C1 segment of cervical spinal cord (tissue), 14 donors: ENCODE data around the gene SLC35E4.
"Not testable (repeated sequence)": the region's sequence is repeated elsewhere in the genome, so short reads cannot be mapped to it uniquely, and the experiment has no call there.

Experiments
- DNase-seq, 14 donors: peaks; one replicate each; lab custom pipeline; 2025; lab: John Stamatoyannopoulos, UW

Gene SLC35E4

DNA sequence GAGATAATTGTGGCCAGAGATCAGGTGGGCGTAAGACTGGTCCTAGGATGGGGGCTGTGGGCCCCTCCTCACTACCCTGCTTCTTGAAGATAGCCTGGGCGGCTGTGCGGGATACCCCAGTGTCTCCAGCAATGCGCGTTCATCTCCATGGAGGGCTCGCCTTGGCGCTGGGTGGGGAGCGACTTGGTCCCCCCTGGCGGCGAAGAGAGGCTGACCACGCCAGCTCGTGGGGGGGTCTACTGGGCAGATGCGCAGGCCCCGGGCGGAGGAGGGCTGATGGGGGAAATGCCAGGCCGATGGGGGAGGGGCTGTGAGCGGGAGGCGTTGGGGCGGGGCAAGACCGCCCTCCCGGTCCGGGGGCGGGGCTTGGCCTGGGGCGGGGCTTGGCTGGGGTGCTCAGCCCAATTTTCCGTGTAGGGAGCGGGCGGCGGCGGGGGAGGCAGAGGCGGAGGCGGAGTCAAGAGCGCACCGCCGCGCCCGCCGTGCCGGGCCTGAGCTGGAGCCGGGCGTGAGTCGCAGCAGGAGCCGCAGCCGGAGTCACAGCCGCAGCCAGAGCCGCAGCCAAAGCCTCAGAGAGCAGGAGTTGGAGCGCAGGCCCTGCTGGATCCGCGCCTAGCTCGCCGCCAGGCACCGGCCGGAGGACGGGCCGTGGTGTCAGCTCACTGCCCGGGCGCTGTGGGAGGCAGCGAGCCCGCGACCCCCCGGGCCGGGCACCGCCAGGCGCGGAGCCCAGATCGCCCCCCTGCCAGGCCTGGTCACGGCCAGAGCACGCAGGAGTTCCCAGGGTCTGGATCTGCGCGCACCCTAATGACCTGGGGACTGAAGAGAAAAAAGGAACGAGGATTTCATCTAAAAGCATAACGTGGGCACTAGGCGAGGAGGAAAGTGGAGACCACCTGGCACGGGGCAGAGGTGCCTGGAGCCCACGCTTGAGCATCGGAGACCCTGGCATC lies at the start of gene SLC35E4:
Gene SLC35E4 (plus strand): TSS at position 509 of the 953 bp plus-strand sequence. CDS start 670 bp downstream, outside the sequence.
- peak; percentile 41 to 94 (median 90) for DNase-seq

DNA sequence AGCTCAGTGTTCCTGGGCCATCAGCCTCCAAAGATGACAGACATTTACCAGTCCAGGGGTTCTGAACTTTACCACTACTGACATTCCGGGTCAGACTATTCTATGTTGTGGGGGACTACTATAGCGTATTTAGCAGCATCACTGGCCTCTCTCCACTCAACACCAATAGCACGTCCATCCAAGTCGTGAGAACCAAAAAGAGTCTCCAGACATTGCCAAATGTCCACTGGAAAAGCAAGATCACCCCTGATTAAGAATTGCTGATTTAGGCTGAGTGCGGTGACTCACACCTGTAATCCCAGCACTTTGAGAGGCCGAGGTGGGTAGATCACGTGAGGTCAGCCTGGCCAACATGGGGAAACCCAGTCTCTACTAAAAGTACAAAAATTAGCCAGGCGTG lies 49.2 kb upstream of the SLC35E4 start:
- no peak for DNase-seq

DNA sequence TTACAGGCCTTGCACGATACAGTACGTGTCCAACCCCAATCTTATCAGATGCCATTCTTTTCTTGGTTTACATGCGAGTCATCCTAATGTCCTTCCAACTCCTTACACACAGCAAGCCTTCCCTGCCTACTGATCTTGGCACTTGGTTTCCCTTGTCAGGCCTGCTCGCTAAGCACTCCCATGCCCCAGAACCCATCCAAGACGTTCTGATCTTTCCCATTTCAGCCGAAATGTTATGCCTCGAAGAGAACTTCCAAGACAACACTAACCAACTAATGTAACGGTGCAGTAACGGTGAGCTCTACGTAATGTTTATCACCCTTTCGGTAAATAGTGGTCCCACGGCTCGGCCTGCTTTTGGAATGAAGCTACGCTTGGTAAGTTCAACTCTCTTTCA lies 44.4 kb upstream of the SLC35E4 start:
- no peak for DNase-seq

DNA sequence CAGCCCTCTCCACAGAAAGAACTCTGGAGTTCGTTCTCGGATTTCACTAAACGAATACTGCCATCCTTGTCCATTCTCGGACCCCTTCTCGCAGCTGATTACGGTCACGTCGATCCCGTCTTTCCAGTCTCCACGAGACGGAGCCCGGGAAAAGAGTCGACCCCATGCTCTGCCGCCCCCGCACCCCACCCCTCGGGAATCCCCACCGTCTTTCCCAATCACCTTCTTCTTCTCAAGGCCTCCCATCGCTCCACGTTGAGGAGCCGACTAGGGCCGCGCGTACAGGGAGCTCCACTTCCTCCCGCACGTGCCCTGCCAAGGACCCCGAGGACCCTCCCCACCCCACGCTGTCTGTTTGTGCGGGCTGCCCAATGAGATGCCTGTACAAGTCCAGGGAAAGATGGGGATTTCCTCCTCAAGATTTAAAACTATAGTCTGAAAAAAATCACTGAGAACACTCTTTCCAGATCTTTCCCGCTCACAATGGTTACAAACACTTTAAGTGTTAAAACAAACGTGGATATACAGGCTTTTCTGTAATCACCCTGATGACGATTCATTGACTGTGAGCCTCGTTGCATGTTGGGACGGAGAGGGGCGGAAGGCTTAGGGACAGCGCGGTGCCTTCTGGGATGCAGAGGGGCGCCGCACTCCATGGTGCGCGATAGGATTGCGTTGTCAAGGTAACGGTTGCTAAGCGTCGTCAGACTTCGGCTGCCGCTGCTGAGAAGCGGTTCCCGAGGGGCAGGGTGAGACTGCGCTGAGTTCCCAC lies 43.8 kb upstream of the SLC35E4 start, which contains the start of gene PES1:
Gene PES1 (minus strand): TSS at position 323 of the 772 bp plus-strand sequence. CDS start 77 bp downstream, at position 246.
- peak; percentile 39 to 95 (median 88) for DNase-seq

DNA sequence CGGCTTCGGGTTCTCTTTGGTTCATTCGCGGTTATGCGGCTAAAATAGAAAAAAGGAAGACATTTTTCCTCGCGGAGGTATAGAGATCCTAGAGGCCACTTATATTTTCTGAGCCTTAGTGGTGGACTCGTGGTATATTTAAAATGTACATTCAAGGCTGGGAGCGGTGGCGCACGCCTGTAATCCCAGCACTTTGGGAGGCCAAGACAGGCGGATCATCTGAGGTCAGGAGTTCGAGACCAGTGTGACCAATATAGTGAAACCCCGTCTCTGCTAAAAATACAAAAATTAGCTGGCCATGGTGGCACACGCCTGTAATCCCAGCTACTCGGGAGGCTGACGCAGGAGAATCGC lies 43.2 kb upstream of the SLC35E4 start:
- DNase-seq: not testable (repeated sequence)

DNA sequence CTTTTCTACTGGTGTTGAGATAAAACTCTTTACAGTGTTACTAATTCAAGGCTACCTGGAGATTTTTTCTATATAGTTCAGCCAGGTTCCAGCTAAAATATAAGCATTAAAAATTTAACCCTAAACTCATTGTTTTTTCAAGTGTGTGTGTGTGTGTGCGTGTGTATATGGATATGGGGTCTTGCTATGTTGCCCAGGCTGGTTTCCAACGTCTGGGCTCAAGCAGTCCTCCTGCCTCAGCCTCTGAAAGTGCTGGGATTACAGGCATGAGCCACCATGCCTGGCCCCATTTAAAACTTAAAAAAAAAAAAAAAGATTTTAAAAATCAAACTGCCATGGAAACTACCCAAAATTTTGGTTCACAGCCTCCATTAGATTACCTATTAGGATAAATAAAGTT lies 39.4 kb upstream of the SLC35E4 start:
- no peak for DNase-seq

DNA sequence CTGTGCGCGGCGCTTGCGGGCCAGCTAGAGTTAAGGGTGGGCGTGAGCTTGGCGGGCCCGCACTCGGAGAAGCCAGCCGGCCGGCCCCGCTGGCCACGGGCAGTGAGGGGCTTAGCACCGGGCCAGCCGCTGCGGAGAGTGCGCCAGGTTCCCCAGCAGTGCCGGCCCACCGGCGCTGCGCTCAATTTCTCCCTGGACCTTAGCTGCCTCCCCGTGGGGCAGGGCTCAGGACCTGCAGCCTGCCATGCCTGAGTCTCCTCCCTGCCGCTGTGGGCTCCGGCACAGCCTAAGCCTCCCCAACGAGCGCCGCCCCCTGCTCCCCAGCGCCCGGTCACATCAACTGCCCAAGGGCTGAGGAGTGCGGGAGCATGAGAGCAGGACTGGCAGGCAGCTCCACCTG lies 38.7 kb upstream of the SLC35E4 start:
- no peak for DNase-seq

- DNase-seq: no peak
Observed at GRCh38 chr22:30598986-30599385, 36.6 kb upstream of the SLC35E4 start.

- DNase-seq: no peak
Observed at GRCh38 chr22:30600921-30601320, 34.7 kb upstream of the SLC35E4 start.

GRCh38 chr22:30601464-30601863 lies 34.1 kb upstream of the SLC35E4 start:
- no peak for DNase-seq

DNA sequence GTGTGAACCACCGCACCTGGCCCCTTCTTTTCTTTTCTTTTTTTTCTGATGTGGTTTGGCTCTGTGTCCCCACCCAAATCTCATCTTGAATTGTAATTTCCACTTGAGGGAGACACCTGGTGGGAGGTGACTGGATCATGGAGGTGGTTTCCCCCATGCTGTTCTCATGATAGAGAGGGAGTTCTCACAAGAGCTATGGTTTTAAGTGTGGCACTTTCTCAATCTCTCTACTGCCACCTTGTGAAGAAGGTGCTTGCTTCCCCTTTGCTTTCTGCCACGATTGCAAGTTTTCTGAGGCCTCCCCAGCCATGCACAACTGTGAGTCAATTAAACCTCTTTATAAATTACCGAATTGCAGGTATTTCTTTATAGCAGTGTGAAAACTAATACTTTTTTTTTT lies 33.5 kb upstream of the SLC35E4 start:
- no peak for DNase-seq

DNA sequence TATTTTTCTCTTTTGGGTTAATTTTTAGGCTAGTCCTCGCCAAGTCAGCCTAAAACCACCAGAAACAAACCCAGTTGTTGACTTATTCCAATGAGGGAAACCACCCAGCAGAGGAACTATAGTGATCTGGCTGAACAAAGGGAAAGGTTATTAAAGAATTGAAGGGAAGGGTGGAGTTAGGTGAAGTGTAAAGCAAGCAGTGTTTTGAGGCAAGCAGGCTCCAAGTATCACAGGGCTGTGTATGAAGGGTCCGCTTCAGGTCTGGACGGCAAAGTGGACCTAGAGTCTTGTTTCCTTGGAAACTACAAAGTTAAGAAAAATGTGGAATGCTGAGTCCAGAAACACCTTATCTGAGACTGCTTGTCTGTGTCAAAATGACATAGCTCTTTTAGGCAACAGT lies 31.8 kb upstream of the SLC35E4 start:
- DNase-seq: no peak

DNA sequence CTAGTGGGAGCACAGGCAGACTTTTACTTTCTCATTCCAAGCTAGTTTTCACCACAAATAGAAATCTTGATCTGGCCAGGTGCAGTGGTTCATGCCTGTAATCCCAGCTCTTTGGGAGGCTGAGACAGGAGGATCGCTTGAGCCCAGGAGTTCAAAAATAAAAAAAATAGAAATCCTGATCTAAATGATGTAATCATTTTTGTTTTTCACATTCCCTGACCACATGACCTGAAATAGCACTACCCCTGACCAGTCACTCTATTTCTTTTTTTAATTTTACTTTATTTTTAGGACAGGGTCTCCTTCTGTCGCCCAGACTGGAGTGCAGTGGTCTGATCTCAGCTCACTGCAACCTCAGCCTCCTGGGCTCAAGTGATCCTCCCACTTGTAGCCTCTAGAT lies 30.9 kb upstream of the SLC35E4 start:
- no peak for DNase-seq

DNA sequence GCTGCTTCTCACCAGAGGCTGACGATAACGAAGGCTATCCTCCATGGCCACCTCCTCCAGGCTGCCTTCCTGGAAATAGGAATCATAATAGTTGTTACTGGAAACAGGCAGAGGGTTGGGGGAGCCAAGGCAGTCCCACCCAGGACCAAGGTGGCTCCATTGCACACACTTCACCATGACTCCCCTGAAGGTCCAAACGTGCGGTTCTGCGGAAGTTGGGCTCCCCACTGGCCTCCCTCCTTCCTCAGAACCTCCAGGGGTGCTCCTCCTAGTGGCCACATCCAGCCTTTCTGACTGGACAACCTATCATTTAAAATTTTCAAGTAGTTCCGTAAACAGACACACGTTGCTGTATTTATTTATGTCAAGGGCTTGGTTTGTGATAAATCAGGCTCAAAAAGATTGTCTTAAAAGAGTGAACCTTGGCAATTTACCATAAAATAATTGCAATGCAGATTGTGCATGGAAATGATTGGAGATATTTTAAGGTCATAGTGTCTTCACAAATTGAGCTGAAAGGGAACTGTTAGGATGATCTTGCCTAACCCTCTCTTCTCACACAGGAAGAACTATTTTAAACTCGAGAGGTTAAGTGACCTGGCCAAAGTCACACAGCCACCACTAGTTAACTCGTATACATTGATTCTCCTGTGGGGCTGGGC lies 30.0 kb upstream of the SLC35E4 start:
- peak in 5 of 14 donors; percentile 1 to 31 (median 15) for DNase-seq

DNA sequence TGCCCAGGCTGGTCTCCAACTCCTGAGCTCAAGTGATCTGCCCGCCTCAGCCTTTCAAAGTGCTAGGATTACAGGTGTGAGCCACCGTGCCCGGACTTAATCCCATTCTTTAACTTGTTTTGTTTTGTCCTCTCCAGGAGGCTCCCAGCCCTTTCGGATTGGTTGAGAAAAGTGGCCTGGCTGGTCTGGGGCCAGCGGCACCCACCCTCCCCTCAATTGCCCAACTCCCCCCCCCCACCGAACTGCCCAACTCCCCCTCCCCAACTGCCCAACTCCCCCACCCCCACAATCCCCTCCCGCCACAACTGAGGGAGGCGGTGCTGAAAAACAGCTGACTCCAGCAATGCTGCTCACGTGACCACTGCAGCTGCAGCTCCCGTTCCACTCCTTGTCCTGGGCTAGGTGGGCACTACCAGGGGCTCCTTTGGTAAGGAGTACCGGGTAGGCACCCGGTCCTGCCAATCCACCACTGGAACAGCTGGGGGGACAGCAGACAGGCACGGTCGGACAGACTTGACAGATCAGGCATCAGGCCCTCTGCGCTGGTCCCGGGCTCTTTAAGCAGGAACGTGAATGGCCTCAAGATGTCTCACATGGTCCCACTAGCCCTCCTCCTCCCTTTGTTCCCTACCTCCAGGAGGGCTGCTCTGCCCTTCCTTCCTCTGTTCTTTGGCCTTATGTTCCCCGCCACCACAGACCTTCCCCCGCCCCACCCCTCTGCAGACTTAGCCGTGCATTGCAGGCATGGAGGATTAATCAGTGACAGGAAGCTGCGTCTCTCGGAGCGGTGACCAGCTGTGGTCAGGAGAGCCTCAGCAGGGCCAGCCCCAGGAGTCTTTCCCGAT lies 28.9 kb upstream of the SLC35E4 start, which contains the start of gene TCN2:
Gene TCN2 (plus strand): TSS at position 720 of the 845 bp plus-strand sequence. CDS start 158 bp downstream, outside the sequence.
- peak in 13 of 14 donors; percentile 12 to 78 (median 68) for DNase-seq

DNA sequence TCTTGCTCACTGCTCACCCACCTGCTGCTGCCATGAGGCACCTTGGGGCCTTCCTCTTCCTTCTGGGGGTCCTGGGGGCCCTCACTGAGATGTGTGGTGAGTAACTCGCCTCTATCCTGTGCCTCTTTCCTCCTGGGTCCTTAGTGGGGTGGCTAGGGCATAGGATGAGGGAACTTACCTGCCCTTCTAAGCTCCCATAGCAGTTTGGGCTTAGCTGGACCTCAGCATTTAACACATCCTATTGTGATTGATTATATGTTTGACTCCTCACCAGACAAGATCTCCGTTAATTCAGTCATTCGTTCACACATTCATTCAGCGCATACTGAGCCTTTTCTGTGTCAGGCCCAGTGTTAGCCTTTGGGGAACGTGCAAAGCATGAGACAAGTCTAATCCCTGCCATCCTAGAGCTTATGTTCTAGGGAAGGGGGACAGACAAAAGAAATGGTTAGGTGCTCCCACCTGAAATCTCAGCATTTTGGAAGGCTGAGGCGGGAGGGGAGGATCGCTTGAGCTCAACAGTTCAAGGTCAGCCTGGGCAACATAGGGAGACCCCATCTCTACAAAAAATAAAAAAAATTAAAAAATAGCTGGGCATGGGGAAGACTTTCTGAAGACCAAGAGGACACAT lies 28.2 kb upstream of the SLC35E4 start:
- DNase-seq: no peak

DNA sequence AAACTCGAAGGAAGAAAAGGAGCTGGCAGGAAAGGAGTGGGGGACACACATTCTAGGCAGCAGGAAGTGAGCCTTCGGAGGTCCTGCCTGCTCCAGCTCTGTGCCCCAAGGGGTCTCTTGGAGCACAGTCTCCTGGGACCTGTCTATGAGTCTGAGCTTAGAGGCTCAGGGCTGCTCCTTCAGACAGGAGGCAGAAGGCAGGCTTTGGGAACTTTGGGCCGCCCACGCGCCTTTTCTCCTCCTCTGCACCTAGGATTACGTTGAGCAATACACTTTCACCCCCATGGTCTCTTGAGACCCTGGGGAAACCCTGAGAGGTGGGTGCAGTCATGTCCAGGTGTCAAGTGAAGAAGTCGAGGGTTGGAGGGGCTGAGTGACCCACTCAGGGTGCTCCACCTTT lies 27.6 kb upstream of the SLC35E4 start:
- no peak for DNase-seq

DNA sequence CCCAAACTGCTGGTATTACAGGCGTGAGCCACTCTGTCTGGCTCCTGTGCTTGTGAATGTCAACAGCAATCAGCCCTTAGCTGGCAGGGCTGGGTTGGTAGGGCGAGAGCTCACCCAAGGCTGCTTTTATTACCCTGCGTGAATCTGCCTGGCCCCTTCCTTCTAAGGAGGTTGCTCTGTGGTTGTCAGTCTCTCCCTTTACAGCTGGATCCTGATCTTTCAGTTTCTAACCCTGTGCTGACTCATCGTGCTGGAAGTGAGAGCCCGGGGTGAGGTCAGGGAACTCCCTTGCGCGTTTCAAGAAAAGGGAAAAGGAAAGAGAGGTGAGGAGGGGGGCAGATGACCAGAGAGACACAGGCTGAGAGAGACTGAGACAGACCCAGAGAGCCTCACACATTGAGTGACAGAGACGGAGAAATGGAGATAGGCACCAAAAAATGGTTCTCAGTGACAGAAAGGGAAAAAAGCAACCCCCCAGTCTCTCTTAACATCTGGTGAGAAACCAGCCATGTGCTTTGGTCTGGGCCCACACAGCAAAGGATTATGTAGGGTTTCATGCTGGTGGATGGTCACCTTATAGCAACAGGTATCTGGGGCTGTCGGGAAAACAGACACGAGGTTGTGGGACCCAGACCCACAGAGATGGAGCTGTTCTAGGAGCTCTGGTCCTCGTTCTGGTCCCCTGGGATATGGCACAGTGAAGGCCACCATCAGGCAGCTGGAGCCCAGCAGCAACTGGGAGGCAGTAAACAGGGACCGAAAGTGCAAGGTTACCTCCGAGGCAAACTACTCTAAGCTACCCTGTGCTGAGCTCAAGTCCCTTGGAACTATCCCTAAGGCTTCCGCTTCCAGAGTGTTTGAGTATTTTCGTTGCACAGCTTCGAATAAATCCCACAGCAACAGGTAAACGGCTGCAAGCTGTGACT lies 26.1 kb upstream of the SLC35E4 start:
- peak in 5 of 14 donors; percentile 9 to 40 (median 11) for DNase-seq

GRCh38 chr22:30610299-30610698 lies 25.3 kb upstream of the SLC35E4 start:
- peak in 2 of 14 donors; percentile 1 to 32 for DNase-seq
